DMS153 (cell line): ENCODE results near the gene HOMEZ.

Source experiments
- DNase-seq: peaks from one replicate; lab custom pipeline; 2025; lab: John Stamatoyannopoulos, UW

Gene HOMEZ

DNA sequence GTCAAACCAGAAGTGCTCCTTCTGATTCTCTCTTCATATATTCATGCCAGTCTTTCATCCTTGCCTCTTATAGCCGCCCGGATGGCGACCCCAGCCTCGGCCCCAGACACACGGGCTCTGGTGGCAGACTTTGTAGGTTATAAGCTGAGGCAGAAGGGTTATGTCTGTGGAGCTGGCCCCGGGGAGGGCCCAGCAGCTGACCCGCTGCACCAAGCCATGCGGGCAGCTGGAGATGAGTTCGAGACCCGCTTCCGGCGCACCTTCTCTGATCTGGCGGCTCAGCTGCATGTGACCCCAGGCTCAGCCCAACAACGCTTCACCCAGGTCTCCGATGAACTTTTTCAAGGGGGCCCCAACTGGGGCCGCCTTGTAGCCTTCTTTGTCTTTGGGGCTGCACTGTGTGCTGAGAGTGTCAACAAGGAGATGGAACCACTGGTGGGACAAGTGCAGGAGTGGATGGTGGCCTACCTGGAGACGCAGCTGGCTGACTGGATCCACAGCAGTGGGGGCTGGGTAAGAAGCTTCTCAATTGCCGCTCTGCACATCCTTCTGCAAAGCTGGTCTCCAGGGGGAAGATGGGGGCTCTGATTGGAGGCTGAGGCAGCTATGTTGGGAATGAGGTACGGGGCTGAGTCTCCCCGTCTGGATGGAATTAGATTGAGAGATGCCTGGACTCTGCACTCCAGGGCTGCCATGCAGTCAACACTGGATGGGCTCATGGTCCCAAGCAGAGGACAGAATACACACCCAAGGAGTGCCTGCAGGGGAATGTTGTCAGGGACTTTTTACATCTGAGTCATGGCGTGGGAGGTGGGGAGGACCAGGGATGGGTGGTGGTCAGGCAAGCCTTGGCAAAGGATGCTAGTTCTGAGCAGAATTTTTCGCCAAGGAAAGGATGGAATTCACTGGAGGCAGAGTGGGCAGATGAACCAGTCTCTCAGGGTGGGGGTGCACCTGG lies 22.0 kb upstream of the HOMEZ start:
- DNase-seq: no peak

DNA sequence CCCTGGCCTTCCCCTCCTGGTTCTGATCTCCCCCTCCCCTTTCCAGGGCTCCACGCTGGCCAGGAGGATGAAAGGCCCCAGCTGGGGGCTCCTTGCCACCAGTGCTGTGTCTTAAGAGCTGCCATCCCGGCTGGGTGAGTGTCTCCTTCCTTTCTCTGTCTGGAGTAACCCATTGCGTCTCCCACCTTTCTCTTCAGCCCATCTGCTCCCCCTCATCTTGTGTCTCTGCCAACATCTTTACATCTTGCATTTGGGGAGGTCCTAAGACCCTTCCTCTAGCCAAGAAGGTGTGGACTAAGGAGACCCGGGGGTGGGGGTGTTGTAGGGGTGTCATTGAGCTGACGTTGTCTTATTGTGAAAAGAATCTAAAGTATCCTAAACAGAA lies 21.2 kb upstream of the HOMEZ start:
- no peak for DNase-seq

DNA sequence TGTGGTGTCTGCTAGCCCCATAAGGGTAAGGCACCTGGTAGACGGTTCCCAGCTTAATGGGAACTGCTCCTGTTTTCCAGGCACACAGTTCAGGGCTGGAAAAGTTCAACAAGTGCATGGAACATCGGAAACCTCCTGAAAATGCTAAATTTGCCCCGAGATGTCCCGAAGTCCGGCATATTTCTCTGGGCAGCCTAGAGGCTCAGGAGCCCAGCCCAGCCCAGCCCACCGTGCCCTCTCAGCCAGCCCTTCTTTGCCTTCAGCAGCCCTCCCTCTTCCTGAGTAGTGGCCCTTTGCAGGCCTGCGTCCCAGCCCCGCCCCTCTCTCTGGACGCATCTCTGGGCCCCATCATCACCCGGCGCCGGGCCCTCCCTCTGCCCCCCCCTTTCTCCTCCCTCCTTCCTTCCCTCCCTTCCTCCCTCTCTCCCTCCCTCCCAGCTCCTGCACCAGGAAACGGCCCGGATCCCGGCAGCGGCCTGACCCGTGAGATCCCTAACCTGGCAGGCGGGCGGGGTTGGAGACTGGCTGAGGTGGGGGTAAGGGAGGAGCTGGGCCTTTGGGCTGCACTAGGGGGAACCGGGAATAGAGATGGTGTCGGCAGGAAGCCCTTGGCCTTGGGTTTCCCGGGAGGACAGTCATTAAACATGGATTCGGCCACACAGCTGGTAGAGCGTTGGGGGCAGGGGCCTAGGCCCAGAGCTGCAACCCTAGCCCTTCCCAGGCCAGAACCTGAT lies 20.6 kb upstream of the HOMEZ start, which contains the start of gene BCL2L2:
BCL2L2 (plus strand) TSS at position 422 of the 734 bp plus-strand sequence. CDS start 935 bp downstream, outside the sequence.
- peak; percentile 87 for DNase-seq

DNA sequence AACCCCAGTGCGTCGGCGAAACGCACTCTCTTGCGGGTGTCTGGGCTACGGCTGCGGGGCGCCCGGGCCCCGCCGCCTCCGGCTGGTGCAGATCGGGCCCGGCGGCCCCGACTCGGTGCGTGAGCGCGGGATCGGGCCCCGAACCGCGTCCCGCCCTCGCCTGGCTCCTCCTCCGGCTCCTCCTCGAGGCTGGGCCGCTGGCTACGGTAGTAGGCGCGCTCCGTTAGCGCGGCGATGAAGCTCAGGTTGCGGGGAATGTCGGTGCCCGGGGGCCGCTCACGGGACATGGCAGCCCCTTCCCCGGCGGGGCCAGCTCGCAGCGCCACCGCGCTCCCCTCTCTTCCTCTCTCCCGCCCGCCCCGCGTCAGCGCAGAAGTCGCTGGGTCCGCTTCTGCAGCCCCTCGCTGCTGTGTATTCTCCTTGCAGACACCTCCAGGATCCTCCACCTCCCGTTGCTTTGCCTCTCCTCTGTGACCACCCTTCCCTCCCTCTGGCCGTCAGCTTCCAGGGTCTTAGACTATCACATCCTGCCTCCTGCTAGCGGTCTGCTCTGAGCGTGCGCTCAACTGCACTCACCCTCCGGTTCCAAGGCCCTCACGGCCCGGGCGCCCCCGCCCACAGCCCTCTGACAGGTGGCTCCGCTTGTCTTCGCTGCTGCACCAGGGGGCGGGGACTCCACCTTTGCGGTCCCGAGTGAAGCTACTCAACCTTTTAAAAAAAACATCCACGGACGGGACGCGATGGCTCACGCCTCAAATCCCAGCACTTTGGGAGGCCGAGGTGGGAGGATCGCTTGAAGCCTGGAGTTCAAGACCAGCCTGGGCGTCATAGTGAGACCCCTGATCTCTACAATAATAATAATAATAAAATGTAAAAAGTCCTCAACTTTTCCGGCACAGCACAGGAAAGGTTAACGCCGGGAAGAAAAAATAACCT lies 16.6 kb upstream of the HOMEZ start, which contains the start of gene PPP1R3E:
PPP1R3E (minus strand) TSS at position 570 of the 936 bp plus-strand sequence; CDS start at position 287, 283 bp downstream.
- DNase-seq: peak; percentile 61

DNA sequence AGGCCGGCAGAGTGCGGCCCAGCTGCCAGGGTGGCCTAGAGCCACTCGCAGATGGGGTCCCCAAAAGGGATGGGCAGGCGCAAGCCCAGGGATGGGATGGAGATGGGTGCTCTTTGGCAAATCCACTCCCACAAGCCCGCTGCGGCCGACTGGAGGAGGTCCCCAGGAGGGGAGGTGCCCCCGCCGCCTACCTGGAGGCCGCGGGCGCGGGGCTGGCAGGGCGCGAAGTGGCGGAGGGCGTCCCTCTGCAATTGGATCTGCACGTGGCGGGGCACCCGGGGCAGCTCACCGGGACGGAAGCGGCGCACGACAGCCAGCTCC lies 16.0 kb upstream of the HOMEZ start:
- DNase-seq: no peak

DNA sequence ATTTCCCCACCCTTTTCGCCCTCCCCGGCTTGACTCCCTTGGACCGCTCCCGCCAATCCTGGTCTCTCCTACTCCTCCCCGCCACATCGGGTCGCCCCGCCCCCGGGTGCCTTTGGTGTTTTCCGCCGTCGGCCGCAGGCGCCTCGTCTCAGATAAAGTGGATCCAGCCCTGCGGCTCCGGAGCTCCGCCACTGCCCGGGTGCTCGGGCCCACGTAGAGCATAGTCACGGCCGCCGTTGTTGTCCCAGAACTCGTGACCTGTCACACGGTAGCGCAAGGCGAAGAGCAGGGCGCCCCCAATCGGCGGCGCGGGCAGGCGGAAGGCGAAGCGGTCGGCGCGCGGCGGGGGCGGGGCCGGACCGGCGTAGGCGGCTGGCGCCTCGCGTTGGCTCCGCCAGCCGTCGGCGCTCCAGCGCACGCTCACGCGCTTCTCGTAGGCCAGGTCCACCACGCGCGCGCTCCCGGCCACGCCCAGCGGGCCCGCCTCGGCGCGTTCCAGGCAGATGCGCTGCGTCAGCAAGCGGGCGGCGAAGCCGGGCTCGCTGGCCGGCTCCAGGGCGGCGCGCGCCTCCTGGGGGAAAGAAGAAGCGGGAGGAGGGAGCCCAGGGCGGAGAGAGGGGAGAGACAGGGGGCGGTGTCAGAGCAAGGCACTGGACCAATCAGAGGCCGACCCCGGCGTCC lies 15.5 kb upstream of the HOMEZ start:
- DNase-seq: peak; percentile 98

DNA sequence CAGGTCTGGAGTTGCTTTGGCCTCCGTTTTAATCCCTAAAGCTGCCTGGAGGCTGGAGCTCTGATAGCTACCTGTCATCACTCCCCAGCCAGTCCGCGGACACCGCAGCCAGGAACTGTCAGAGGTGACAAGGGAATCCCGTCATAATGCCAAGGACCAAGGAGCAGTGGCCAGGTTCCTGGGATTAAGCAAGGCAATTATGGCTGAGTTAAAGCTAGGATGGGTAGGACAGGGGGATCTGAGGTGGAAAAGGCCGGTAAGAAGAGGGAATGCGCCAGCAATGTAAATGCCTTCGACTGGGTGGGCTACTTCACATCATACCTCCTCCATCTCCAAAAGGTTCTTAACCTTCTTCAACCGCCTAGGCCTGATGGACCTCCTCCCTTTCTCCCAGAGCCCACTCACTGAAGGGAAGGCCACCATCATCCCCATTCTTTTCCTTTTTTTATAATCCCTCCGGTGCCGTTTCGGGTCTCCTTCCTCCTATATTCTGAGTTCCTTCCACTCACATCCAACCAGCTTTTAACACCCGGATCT lies 14.8 kb upstream of the HOMEZ start:
- DNase-seq: no peak

DNA sequence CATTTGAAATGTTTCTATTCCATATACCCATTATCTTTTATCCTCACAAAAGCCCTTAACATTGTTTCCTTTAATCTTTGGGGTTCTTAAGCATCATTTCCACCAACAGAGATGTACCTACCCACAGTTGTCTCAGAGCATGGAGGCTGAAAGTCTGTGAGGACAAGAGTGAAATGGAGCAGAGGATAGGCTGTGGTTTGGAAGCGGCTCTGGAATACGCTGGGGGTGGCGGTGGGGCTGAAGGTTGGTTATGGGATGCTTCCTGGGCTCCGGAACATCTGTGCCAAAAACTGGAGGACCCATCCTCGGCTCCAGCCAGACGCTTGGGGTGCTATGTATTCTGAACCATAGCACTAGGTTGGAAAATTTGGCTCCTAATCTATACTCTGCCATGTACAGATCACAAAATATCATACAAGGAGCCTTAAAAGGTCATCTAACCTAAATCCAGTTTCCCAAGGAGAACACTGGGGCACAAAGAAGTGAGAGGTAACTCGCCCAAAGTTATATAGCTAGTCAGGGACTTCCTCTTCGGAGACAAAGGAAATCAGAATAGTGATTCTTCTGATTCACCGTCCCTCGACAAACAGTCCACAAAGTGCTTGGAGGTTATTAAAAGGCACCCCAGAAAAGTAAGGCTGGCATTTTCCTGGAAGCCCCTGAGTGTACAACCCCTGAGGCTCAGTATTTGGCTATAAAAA lies 14.2 kb upstream of the HOMEZ start:
- DNase-seq: no peak

DNA sequence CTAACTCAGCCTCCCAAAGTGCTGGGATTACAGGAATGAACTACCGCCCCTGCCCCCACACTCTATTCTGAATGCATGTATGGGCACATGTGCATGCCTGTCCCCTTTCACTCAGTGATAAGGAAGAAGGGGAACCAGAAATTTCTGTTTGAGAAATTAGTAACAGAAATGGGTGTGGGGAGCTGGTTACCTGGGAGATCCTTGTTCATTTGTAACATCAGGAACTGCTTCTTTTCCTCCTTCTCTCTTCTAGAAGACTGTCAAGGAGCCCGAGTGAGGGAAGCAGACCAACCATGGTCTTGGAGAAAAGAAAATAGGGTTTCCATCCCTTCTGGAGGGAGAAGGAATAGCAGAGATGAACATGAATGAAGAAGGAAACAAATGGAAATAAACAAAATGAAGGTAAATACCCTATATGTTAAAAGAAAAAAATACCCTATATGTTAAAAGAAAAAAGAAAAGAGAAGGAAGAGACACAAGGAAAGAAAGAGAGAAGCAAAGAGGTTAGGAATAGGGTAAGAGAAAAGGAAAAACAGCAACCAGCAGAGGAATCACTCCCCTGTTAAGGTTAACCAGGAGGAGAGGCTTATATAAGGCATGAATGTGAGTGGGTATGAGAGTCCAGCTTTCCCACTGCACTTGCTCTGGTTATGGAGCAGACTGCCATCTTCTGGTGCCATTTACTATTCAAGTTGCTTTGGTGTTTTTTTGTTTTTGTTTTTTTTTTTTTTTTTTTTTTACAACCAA lies 13.5 kb upstream of the HOMEZ start:
- DNase-seq: peak; percentile 24

DNA sequence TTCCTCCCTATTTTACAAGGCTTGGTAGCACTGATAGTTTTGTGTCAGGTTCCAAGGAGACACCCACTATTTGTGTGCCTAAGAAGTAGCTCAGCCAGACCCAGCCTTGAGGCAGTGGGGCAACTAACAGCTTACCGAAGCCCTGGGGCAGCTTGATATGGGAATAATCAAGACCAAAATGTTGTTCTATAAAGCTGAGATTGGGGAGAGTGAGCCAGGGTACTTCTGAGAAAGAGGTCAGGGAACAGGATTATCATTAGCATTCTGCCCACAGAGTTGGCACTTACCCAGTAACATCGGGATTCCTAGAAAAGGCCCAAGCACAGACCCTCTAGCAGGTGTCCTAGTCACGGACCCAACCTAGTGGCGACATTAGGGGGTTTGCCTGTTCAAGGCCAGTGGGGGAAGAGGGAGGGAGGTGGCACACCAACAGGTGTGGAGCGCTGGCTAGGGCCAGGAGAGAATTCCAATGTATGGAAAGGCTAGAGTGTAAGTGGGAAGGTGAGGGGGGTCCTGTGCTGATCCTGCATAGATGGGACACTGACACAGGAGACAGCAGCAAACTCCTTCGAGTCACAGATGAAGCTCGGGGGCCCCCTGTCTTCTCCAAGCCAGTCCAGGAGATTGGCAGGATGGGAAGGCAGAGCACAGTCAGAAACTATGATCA lies 11.8 kb upstream of the HOMEZ start:
- DNase-seq: no peak

DNA sequence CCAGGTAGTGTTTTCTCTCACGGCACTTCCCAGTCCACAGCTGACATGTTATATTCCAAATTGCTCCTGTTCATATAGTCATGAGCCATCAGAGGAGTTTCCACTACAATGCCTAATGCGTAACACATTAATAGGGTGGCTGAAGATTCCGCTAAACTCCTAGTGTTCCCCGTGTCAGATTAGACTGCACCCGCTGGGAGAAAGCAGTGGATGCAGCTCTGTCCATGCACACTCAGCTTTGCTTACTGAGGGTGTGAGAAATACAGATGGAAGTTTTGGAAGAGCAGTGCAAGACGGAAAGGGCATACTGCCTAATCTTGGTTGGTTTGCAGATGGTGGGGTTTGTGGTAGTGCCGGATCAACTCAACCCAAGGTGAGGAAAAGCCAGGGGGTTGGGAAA lies 11.2 kb upstream of the HOMEZ start:
- DNase-seq: no peak

DNA sequence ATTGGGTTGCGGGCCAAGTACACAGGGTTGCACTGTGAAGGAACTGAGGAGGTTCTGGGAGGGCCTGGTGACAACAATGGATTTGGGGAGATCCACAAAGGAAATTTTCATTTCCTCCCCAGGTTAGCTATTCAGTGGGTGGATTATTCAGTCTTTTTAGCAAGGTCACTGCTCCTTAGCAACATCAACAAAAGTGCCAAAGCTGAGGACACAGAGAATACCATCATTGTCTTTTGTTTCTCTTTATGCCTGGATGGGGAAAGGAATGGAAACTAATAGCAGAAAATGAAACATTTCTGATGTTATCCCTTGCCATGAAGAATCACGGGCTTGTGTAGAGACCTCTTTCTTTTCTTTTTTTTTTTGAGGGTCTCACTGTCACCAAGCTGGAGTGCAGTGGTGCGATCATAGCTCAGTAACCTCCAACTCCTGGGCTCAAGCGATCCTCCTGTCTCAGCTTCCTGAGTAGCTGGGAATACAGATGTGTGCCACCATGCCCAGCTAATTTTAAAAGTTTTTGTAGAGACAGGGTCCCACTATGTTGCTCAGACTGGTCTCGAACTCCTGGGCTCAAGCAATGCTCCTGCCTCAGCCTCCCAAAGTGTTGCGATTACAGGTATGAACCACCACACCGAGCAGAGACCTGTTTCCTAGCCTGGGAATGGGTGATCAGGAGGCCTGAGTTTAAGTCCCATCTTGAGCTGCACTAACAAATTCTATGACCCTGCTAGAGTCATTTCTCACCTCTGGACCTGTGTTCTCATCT lies 10.3 kb upstream of the HOMEZ start:
- no peak for DNase-seq

DNA sequence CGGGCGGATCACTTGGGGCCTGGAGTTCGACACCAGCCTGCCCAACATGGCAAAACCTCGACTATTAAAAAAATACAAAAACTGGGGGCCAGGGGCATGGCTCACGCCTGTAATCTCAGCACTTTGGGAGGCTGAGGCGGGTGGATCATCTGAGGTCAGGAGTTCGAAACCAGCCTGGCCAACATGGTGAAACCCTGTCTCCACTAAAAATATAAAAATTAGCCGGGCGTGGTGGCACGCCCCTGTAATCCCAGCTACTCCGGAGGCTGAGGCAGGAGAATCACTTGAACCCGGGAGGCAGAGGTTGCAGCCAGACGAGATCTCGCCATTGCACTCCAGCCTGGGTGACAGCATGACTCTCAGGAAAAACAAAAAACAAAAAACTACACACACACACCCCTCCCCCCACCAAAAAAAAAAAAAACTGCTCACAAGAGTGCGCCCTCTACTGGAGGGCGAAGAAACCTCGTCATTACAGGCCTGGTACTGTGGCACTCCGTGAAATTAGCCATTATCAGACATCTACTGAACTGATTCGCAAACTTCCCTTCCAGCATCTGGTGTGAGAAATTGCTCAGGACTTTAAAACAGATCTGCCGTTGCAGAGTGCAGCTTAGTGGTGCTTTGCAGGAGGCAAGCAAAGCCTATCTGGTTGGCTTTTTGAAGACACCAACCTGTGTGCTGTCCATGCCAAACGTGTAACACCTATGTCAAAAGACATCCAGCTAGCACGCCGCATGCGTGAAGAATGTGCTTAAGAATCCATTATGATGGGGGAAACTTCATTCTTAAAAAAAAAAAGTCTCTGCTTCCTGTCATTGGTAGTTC lies 9.0 kb upstream of the HOMEZ start:
- DNase-seq: peak; percentile 23

DNA sequence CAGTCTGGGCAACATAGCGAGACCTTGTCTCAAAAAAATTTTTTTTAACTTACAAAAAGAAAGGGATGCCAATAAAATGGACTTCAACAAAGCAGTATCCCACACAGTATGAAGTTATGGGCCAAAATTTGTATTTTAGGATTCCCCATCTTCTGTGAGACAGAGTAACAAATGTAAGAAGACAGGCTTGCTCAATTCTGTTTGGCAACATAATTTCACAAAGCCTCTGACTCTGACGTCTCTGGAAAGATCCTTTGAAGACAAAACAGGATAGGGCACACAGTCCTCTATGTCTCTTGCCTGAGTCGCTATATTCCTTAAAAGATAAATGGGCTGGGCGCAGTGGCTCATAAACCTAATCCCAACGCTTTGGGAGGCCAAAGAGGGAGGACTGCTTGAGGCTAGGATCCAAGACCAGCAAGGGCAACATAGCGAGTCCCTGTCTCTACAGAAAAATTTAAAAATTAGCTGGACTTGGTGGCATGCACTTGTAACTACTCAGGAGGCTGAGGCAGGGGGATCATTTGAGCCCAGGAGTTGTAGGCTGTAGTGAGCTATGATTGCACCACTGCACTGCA lies 1.1 kb upstream of the HOMEZ start:
- DNase-seq: no peak

DNA sequence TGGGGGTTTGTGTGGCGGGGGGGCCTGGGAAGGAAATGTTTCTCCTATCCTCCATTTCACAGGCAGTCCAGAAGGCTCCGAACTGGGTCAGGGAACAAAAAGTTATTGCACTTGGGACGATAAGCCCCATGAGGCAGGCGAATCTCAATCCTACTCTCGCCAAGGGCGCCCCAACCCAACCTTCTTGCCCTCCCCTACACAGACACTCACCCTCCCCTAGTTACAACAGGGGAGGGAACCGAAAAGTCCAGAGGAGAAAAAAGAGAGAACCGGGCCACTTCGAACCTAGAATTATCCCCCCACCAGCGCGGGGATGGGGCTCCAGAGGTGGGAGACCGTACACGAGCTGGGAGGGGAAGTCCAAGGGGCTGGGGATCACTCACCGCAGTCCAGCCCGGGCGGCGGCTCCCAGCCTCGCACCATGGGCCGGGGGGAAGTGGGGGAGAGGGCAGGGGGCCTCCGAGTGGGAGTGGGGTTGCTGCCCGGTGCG lies 357 bp downstream of the HOMEZ start:
- DNase-seq: no peak

DNA sequence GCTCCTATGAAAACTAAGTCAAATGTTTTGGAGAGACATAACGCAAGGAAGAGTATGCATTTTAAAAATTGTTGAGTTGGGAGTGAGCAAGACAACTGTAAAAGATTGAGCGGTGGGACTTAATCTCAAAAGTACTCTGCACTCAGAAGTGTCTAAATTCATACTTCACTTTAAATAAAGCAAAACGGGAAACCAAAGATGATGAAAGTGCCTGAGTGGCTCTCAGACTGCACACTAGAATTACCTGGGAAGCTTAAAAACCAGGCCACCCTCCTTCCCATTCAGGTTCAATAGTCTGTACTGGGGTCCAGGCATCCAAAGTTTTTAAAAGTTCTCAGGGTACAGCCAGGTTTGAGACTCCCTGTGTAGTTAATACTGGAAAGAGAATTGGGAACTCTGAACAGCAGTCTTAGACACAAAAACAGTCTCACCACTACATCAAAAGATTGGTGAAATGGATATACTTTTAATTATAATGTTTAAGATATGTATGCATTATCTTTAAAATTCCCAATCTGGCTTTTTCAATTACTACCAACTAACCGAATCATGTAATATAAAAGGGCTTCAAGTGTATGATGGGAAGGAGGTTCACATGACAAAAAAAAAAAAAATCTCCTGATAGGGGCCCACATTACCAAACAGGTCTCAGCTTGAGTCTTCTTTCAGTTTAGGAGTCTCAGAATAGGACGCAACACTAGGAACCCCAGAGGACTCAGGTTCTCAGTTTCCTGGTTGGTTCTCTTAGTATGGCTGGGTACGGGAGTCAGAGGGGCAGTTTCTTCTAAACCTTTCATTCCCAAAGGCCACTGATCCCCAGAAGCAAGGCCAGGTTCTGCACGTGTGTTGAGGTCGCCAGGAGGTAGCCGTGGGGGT lies 1.0 kb downstream of the HOMEZ start:
- DNase-seq: no peak
